ELR (cell line): ENCODE data around the gene GNB1.

Source experiments
- DNase-seq: peaks from one replicate; pipeline ENCODE4 v3.0.0-alpha.2; 2015; ENCODE audit warnings: low read depth

Gene GNB1

GRCh38 chr1:1825217-1825616, 65.7 kb downstream of the GNB1 start:
- no peak for DNase-seq

- no peak for DNase-seq
These were observed 71.1 kb downstream of the GNB1 start for GRCh38 chr1:1819762-1820161.

GRCh38 chr1:1817221-1817620, 73.7 kb downstream of the GNB1 start:
- no peak for DNase-seq

DNA sequence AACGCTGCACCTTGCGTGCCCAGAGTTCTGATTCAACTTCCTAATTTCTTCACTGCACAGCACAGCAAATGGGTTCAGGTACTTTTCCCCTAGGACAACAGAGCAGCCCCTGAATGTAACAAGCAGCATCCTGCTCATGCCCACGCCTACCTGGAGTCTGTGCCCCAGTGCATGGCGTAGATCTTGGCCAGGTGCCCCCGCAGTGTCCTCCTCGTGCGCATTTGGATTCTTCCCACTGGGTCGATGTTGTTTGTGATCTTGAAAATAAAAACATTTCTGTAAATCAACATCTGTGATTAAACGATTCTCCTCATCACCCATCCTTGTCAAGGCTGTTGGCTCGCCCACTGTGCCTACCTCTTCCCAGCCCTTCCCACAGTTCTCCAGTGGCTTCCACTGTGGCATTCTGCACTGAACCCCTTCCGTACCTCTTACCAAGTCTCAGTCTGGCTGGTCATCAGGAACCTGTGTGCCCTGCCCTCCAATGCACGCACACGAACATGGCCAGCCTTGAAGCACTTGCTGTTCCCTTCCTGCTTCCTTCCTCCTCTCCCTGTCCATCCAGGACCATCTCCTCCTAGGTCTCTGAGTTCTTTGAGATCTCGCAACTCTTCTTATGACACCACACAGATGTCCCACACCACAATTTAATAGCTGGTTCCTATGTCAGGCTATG, 75.1 kb downstream of the GNB1 start:
- no peak for DNase-seq

DNA sequence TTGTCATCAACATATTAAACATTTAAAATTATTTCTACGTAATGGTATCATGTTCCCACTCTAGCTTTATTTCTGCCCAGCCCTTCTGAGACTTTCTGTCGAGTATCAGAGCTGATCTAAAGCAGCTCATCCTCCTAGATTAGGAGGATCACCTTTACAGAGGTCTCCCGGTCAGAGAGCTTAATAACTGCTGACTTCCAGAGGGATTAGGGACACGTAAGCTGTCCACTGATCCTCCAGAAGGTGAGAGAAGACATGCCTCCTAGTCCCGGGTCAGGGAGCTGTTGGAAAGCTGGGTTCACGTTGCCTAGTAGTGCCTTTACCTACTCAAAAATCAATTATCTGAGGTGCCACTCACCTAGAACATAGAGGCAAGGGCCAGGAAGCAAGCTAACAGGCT, 81.4 kb downstream of the GNB1 start:
- DNase-seq, result no peak

GRCh38 chr1:1808206-1808605, 82.7 kb downstream of the GNB1 start:
- DNase-seq, result no peak

- no peak for DNase-seq
These were observed 84.0 kb downstream of the GNB1 start for GRCh38 chr1:1806890-1807289.

DNA sequence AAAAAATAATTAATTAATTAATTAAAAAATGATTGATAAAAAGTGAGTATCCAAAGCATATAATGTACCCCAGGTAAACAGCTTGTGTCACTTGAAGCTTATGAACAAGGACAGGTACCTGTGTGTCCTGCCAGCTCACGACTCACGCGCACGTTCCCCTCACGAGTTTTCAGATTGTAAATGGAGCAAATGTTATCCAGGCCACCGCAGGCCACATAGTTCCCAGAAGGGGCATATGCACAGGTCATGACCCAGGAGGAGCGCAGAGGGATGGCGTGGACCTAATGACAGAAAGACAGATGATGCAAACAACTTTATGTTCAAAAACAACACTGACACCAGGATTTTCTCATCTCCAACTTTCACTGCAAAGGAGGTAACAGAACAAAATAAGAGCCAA, 86.6 kb downstream of the GNB1 start:
- no peak for DNase-seq

- no peak for DNase-seq
These were observed 88.0 kb downstream of the GNB1 start for GRCh38 chr1:1802871-1803270.

DNA sequence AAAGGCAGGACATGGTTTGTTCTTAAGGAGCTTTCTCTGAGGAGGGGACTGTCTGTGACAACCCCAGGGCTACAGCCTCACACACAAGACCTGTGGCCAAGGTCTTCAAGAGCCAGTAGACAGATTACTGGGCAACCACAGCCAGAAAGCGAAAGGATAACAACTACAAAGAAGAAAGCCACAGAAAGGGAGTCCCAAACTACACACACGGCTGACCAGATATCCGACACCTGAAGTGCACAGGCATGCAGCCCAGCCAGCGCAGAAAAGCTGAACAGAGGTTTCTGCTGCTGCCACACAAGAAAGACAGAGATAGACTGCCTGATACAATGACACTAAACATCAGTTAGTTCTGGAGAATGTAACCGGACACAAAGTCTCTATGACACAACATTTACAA, 91.2 kb downstream of the GNB1 start:
- DNase-seq, result no peak

- no peak for DNase-seq
These were observed 93.1 kb downstream of the GNB1 start for GRCh38 chr1:1797731-1798341.

DNA sequence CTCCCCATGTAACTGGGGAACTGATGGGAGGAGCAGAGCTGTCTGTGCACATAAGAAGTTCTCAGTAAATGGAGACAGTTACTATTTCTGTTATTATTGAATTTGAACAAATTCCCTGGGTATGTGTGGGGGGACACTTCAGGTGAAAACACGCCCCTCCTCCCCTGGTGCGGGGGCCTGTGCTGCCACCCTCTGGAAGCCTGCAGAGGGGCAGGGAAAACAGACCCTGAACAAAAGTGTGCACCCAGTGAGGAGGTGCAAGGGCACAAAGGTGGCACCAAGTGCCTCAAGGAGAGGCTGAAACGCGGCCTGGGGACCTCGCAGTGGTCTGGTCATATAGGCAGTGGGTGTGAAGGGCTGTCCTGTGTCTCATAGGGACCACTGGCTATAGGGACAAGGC, 94.4 kb downstream of the GNB1 start:
- no peak for DNase-seq

GRCh38 chr1:1794999-1795398, 95.9 kb downstream of the GNB1 start:
- no peak for DNase-seq

GRCh38 chr1:1793481-1794244, 97.2 kb downstream of the GNB1 start:
- no peak for DNase-seq

GRCh38 chr1:1788646-1789431, 102.0 kb downstream of the GNB1 start:
- peak; percentile 42 for DNase-seq

DNA sequence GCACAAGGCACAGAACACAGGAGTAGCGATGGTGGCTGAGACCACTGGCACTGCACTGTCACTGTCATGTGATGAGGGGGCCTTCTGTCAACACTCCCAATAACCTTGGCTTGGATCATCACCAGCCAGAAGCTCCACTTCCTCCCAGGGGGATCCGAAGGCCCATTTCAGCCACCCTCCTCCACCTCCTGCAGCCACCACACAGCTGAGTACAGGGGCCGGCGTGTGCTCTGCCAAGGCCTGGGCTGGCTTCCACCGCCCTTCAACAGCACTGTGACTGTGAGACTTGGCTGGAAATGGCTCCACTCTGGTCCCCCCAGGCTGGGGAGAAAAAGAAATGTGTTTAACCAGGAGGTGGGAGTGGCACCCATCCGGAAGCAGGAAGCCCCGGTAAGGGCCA, 102.8 kb downstream of the GNB1 start:
- no peak for DNase-seq

- DNase-seq, result no peak
These were observed 103.9 kb downstream of the GNB1 start for GRCh38 chr1:1786836-1787605.

DNA sequence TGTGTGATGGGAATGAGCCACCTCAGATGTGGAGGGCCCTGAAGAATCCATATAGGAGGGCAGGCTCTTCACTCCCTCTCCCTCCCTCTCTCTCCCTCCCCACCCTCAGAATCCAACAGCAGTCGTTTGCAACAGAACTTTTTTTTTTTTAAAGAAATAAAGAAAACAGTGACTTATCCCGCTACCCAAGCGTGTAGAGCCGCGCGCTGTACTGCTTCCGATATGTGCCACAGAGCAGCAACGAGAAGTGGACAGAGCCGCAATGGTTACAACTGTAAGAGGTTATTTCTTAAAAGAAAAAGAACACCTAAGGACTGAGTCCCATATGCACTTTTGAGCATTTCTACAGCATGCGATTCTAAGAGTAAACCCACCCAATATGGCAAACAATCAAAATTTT, 105.2 kb downstream of the GNB1 start:
- DNase-seq, result no peak

DNA sequence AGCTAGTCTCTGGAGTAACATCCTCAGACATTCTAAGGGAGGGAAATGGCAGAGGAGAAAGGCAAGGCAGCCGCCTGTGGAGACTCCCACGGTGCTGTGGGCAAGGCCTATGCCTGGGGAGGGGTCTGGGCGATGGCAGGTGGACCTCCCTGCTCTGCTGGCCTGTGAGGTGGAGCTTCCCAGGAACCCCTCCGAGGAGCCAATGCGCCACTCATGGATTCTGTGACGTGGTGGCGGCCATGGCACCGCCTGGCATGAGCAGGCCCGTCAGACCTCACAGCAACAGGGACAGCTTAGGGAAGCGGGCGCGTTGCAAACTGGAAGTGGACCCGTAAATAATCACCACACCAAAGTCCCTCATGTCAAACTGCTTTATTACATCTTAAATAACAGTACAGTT, 106.0 kb downstream of the GNB1 start:
- DNase-seq, result no peak

DNA sequence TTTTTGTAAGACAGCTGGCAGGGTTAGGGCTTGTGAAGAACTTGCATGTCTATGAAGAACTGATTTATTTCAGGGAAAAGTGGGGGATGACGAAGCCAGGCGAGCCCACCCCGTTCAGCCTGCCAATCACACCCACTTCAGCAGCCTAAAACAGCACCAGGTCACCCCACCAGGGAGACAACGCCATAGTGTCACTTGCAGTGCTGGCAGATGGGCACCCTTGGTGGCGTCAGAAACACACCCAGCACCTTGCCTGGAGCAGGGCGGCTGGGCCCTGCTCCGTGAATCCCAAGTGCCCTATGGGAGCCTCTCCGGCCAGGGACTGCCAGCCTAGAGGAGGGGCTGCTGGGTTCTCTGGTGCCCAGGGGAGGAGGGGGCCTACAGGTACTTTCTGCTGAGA, 107.6 kb downstream of the GNB1 start:
- no peak for DNase-seq

- peak; percentile 65 for DNase-seq
These were observed 108.3 kb downstream of the GNB1 start for GRCh38 chr1:1782399-1783221.
